Loucy (cell line): ENCODE data around the gene MTARC2.

Experiments used
- CTCF ChIP-seq: fragments of 200-600 bp; sonication (generic); conservative IDR thresholded peaks from 2 replicates; pipeline ENCODE4 v1.5.1; 2014; ENCODE audit warnings: mild to moderate bottlenecking, antibody characterized with exemption, low read length
- EZH2phosphoT487 ChIP-seq: fragments of 200-600 bp; IDR thresholded peaks from 2 replicates; pipeline ENCODE4 v1.6.1; 2018; ENCODE audit warnings: antibody characterized with exemption, mild to moderate bottlenecking, moderate library complexity, borderline replicate concordance

- no peak for TF ChIP-seq CTCF
- no peak for TF ChIP-seq EZH2phosphoT487
These were observed 49.4 kb downstream of the MTARC2 start for GRCh38 chr1:220797553-220797952.
